OCI-LY1 (cell line): ENCODE results near the gene HSF4.

ENCODE experiments used
- H2AFZ ChIP-seq: fragments of 200-600 bp; sonication (generic), shearing (Covaris generic); 2 replicates; pipeline ENCODE4 v1.6.0; 2014; ENCODE audit warnings: antibody characterized with exemption, mild to moderate bottlenecking, low read length
- H3F3A ChIP-seq: fragments of 200-600 bp; sonication (generic), shearing (Covaris generic); 2 replicates; pipeline ENCODE4 v1.6.0; 2014; ENCODE audit warnings: mild to moderate bottlenecking, antibody characterized with exemption, low read length, moderate library complexity; ENCODE audit not compliant: insufficient read depth
- H3K27ac ChIP-seq: fragments of 200-600 bp; sonication (generic); 2 replicates; pipeline ENCODE4 v1.5.1; 2014; ENCODE audit warnings: low read length, mixed run types, mild to moderate bottlenecking, low read depth; ENCODE audit not compliant: poor library complexity, severe bottlenecking
- H3K27me3 ChIP-seq: fragments of 200-600 bp; sonication (generic); 2 replicates; pipeline ENCODE4 v1.6.0; 2014; ENCODE audit warnings: antibody characterized with exemption, mild to moderate bottlenecking, low read length, moderate library complexity; ENCODE audit not compliant: insufficient read depth
- H3K36me3 ChIP-seq: fragments of 200-600 bp; sonication (generic); 2 replicates; pipeline ENCODE4 v1.6.1; 2014; ENCODE audit warnings: mild to moderate bottlenecking, antibody characterized with exemption, low read length, moderate library complexity, mixed read lengths; ENCODE audit not compliant: insufficient read depth
- H3K4me1 ChIP-seq: fragments of 200-600 bp; sonication (generic); 2 replicates; pipeline ENCODE4 v1.5.1; 2014; ENCODE audit warnings: mild to moderate bottlenecking, low read length, moderate library complexity; ENCODE audit not compliant: insufficient read depth, severe bottlenecking
- H3K4me2 ChIP-seq: fragments of 200-600 bp; sonication (generic), shearing (Covaris generic); 2 replicates; pipeline ENCODE4 v1.6.1; 2014; ENCODE audit warnings: low read length
- H3K4me3 ChIP-seq: fragments of 200-600 bp; sonication (generic); 2 replicates; pipeline ENCODE4 v1.5.1; 2014; ENCODE audit warnings: low read length, low read depth, mild to moderate bottlenecking, mixed read lengths; ENCODE audit not compliant: poor library complexity, severe bottlenecking
- H3K79me2 ChIP-seq: fragments of 200-600 bp; shearing (Covaris generic); 2 replicates; pipeline ENCODE4 v1.6.1; 2016; ENCODE audit warnings: mixed run types, low read length, mixed read lengths; ENCODE audit not compliant: insufficient read depth
- H3K9ac ChIP-seq: fragments of 200-600 bp; sonication (generic), shearing (Covaris generic); 2 replicates; pipeline ENCODE4 v1.6.1; 2014; ENCODE audit warnings: mild to moderate bottlenecking, low read length, mixed read lengths
- H3K9me2 ChIP-seq: fragments of 200-600 bp; sonication (generic), shearing (Covaris generic); 2 replicates; pipeline ENCODE4 v1.6.1; 2014; ENCODE audit warnings: low read depth, mild to moderate bottlenecking, low read length, mixed read lengths
- H3K9me3 ChIP-seq: fragments of 200-600 bp; shearing (Covaris generic); 2 replicates; pipeline ENCODE4 v1.6.1; 2014; ENCODE audit warnings: low read length, mixed read lengths
- H4K20me1 ChIP-seq: fragments of 200-600 bp; sonication (generic), shearing (Covaris generic); 2 replicates; pipeline ENCODE4 v1.6.0; 2016; ENCODE audit warnings: mild to moderate bottlenecking, low read length; ENCODE audit not compliant: insufficient read depth
- CTCF ChIP-seq: fragments of 200-600 bp; sonication (generic), shearing (Covaris generic); IDR thresholded peaks from 2 replicates; pipeline ENCODE4 v1.5.1; 2017; ENCODE audit warnings: mild to moderate bottlenecking, antibody characterized with exemption, low read length, moderate library complexity, mixed read lengths
- EZH2 ChIP-seq: fragments of 200-600 bp; sonication (generic), shearing (Covaris generic); IDR thresholded peaks from 2 replicates; pipeline ENCODE4 v1.8.0; 2017; ENCODE audit warnings: borderline replicate concordance, mixed run types, mild to moderate bottlenecking, antibody characterized with exemption, low read length, moderate library complexity, mixed read lengths

HSF4 gene

GRCh38 chr16:67176662-67177061 lies 12.1 kb downstream of the HSF4 start:
- Histone ChIP-seq H3K79me2 (no peaks in the 10 kb centered on the region), H3K27ac (no peak overlapping the region), H3K36me3 (no peaks in the 10 kb centered on the region), H3K4me1 (peaks cover 22% of the 10 kb centered on the region), H3K4me2 (no peak overlapping the region), H3K27me3 (peaks cover 11% of the 10 kb centered on the region; the same call in 1 of the 2 replicates), H3K9me3 (no peaks in the 10 kb centered on the region), H4K20me1 (no peaks in the 10 kb centered on the region), H2AFZ (no peak overlapping the region), H3F3A (no peaks in the 10 kb centered on the region), H3K9ac (no peak overlapping the region), H3K4me3 (no peak overlapping the region), H3K9me2 (no peaks in the 10 kb centered on the region)
- TF ChIP-seq CTCF (no peak), EZH2 (no peak)

DNA sequence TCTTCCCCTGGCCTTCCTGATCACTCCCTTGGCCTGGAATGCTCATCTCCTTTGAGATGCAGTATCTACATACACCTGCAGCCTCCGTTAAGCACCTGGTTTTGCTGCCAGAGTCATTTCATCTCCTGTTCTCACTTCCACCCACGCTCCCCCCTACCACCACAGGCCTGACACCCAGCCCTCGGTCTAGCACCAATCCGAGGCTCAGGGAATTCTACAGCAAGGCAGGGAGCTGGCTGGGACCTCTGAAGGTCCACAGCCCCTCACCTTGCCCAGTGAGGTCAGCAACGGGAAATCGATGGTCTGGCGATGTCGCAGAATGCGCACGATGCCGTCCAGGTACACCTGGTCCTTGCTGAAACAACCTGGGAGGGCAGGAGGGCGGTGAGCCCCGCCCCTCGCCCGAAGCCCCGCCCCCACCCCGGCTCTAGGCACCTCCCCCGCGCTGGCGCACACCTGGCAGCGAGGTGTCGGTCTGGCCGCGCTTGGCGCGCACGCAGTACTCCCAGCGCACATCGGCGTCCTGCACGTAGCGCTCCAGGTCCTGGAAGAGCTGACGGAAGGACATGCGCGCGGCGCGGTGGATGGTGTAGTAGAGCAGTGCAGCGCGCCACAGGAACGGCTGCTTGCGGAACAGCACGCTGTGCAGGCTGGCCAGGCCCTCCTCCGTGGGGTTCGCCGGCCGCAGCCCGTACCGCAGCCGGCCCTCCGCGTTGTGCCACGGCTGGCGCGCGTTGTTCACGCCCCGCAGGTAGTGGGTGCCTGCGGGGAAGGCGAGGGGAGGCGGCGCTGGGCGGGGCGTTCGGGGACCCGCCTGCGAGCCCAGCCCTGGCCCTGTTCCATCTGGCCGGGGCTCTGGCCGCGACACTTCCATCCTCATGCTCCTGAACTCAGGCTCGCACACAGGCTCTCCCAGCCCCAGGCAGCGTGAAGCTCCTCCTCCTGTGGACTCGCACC lies 13.5 kb downstream of the HSF4 start:
- H3K4me2 ChIP-seq, result peak overlapping the region; percentile 81
- H3K9me2 ChIP-seq, result no peaks in the 10 kb centered on the region
- H3K4me1 ChIP-seq, result peaks cover 30% of the 10 kb centered on the region
- peak overlapping the region; percentile 55 for H3K4me3 ChIP-seq
- no peak overlapping the region for H2AFZ ChIP-seq
- H3K27me3 ChIP-seq, result peaks cover 11% of the 10 kb centered on the region; the same call in 1 of the 2 replicates
- H3K9me3 ChIP-seq, result no peaks in the 10 kb centered on the region
- H3K79me2 ChIP-seq, result no peaks in the 10 kb centered on the region
- H3F3A ChIP-seq, result no peaks in the 10 kb centered on the region
- H3K36me3 ChIP-seq, result no peaks in the 10 kb centered on the region
- no peak overlapping the region for H3K27ac ChIP-seq
- no peaks in the 10 kb centered on the region for H4K20me1 ChIP-seq
- H3K9ac ChIP-seq, result peak overlapping the region; percentile 31; the same call in 1 of the 2 replicates
- no peak for TF ChIP-seq CTCF
- TF ChIP-seq EZH2, result no peak

DNA sequence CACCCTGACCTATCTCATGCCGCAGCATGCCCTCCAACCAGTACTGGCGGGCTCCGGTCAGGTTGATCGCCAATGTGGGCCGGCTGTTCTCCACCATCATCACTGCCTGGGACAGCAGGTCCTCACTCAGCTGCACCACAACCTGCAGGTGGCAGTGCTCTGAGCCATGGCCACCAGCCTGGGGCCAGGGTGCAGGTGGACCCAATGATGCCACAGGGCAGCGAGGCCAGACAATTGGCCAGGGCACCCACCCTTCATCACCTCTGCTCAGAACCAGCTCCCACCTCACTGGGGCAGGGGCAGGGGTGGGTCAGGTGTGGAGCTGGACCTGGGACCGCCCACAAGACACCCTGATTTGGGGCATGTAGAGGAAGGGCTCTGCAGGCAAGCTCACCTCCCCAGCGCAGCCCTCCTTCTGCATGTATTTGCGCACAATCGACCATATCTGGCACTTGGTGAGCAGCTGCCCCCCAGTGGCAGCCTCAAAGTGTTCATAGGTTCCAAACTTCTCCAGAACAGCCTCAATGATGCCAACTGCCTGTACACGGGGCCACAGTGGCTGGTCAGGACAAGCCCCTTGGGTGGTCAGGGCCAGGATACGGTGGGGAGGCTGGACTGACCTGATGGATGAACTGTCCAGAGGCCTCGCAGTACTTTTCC lies 15.0 kb downstream of the HSF4 start:
- Histone ChIP-seq H3K4me3 (no peak overlapping the region), H3K9me2 (no peaks in the 10 kb centered on the region), H3K79me2 (no peaks in the 10 kb centered on the region), H3K9ac (no peak overlapping the region), H3K36me3 (no peaks in the 10 kb centered on the region), H3K9me3 (no peaks in the 10 kb centered on the region), H3K4me1 (peaks cover 27% of the 10 kb centered on the region), H3K27ac (no peak overlapping the region), H4K20me1 (no peaks in the 10 kb centered on the region), H3F3A (no peaks in the 10 kb centered on the region), H3K4me2 (no peak overlapping the region), H3K27me3 (peaks cover 11% of the 10 kb centered on the region; the same call in 1 of the 2 replicates), H2AFZ (no peak overlapping the region)
- TF ChIP-seq EZH2 (no peak), CTCF (peak; percentile 59)
